Esophagus squamous epithelium (tissue), 5 donors: ENCODE data around the gene LINS1. TPM values are rescaled to one million over a fixed set of nuclear protein-coding genes. Genes with fewer than 3 reads are reported as not detected.
"Not testable (repeated sequence)": the region's sequence is repeated elsewhere in the genome, so short reads cannot be mapped to it uniquely, and the experiment has no call there.

ENCODE experiments used
- DNase-seq: peaks from one replicate; lab custom pipeline; 2025; lab: John Stamatoyannopoulos, UW
- H3K27ac ChIP-seq, 4 donors: fragments of 200-600 bp; sonication (generic); one replicate each; pipeline ENCODE4 v1.5.1; 2016 to 2019; ENCODE audit warnings: mild to moderate bottlenecking in 1 of 4
- H3K27me3 ChIP-seq, 4 donors: fragments of 200-600 bp; sonication (generic); 1 replicate in 3 of 4; 2 replicates in 1 of 4; pipeline versions ENCODE4 v1.5.1 to v1.6.0; 2017 to 2021; ENCODE audit warnings: antibody characterized with exemption in 1 of 4
- H3K36me3 ChIP-seq, 3 donors: fragments of 200-600 bp; sonication (generic); one replicate each; pipeline ENCODE4 v1.5.1; 2016 to 2019
- H3K4me1 ChIP-seq, 3 donors: fragments of 200-600 bp; sonication (generic); one replicate each; pipeline ENCODE4 v1.5.1; 2017 to 2019
- H3K4me3 ChIP-seq, 4 donors: fragments of 200-600 bp; sonication (generic); 1 replicate in 3 of 4; 2 replicates in 1 of 4; pipeline ENCODE4 v1.5.1; 2016 to 2019; ENCODE audit warnings: mild to moderate bottlenecking in 2 of 4, moderate library complexity in 1 of 4
- H3K9me3 ChIP-seq, 3 donors: fragments of 200-600 bp; sonication (generic); one replicate each; pipeline ENCODE4 v1.5.1; 2016 to 2019
- POLR2A ChIP-seq, 4 donors: fragments of 450-650 bp; IDR thresholded peaks; one replicate each; pipeline ENCODE4 v1.6.1; 2017; ENCODE audit warnings: antibody characterized with exemption in 4 of 4, mild to moderate bottlenecking in 4 of 4, moderate library complexity in 3 of 4
- WGBS, 2 donors: methylation state at CpG; one replicate each; pipeline ENCODE4 v1.1.5; 2018; 5-methylcytosine and 5-hydroxymethylcytosine counted together
- intact Hi-C: fragments of 100-400 bp; cut with DNase I; formaldehyde crosslinking; loops from one replicate; pipeline ENCODE4 v1.15.0; 2022
- total RNA-seq, 4 donors: library from RNA; depleted of rRNA; stranded (reverse); fragments of >200 nt; gene quantifications; one replicate each; pipeline ENCODE4 v1.1.0, GENCODE V29; 2016
- TF ChIP-seq, protein P1 (sequence below), 6 experiments: fragments of 450-650 bp in 4 of 6; fragments of 200-600 bp in 2 of 6; sonication (generic) in 2 of 6; IDR thresholded peaks; one replicate each; pipeline ENCODE4 v1.5.1; 2016 to 2019; ENCODE audit warnings: antibody characterized with exemption in 6 of 6, mild to moderate bottlenecking in 4 of 6, moderate library complexity in 4 of 6
- donor health status: DM: yes; HTN: yes; CAD: no.

Gene LINS1
- total RNA-seq, 4 donors from 2014 or later = 9.1 to 44.6 (median 19.4) TPM

DNA sequence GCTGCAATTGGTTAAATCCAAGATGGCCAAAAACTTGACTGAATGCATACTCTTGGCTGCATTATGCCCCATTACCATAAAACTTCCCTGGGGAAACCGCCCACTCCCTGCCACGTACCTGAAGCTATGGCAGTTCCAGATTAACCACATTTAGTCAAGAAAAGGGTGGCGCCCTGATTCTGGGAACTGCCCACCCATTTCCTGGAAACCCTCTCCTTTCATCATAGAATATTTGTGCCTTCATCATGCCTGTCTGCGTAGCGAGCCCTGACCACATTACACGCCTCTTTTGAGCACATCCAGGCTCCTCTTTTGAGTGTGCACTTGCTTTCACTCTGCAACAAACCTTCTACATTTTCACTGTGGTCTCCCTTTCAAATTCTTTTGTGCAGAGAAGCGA lies 5.2 kb downstream of the LINS1 start:
- Histone ChIP-seq H3K9me3 (no peaks in the 10 kb centered on the region), H3K27ac (peak overlapping the region; percentile 72 to 83 (median 76)), H3K4me1 (peaks cover 7 to 69% (median 45%) of the 10 kb centered on the region in 3 donors), H3K4me3 (peak overlapping the region in 3 of 4 donors; percentile 18 to 46 (median 22)), H3K36me3 (no peaks in the 10 kb centered on the region), H3K27me3 (no peaks in the 10 kb centered on the region)
- DNase-seq = no peak
- intact Hi-C loops = no loop called here
- WGBS, 2 donors = 32 to 34% methylated on average over 7 of the region's 7 CpGs
- TF ChIP-seq, protein P1, sequence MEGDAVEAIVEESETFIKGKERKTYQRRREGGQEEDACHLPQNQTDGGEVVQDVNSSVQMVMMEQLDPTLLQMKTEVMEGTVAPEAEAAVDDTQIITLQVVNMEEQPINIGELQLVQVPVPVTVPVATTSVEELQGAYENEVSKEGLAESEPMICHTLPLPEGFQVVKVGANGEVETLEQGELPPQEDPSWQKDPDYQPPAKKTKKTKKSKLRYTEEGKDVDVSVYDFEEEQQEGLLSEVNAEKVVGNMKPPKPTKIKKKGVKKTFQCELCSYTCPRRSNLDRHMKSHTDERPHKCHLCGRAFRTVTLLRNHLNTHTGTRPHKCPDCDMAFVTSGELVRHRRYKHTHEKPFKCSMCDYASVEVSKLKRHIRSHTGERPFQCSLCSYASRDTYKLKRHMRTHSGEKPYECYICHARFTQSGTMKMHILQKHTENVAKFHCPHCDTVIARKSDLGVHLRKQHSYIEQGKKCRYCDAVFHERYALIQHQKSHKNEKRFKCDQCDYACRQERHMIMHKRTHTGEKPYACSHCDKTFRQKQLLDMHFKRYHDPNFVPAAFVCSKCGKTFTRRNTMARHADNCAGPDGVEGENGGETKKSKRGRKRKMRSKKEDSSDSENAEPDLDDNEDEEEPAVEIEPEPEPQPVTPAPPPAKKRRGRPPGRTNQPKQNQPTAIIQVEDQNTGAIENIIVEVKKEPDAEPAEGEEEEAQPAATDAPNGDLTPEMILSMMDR (IDR thresholded peaks at IDR 0.05) = no peak
- TF ChIP-seq POLR2A (IDR thresholded peaks at IDR 0.05) = peak in 1 of 4 donors; percentile 30

DNA sequence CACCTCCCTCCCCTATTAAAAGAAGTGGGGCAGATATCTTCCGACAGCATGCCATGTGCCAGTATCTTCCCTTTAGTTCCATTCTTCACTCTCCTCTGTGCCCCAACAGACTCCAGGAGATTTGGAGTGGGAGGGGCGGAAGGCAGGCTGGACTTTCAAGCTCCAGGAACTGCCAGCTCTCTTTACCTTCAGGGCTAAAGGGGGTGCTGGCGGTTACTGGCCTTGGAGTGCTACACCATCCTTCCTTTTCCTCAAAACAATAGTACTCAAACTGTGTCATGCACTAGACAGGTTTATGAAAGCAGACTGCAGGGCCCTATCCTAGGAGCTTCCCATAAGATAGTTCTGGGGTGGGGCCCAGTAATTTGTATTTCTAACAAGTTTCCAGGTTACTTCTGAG lies 6.0 kb downstream of the LINS1 start:
- 46 to 69% methylated on average over 3 of the region's 3 CpGs for WGBS, 2 donors
- peak overlapping the region; percentile 72 to 83 (median 76) for H3K27ac ChIP-seq
- no peaks in the 10 kb centered on the region for H3K27me3 ChIP-seq
- H3K4me1 ChIP-seq = peaks cover 4 to 63% (median 42%) of the 10 kb centered on the region in 3 donors
- intact Hi-C loops = no loop called here
- H3K36me3 ChIP-seq = no peaks in the 10 kb centered on the region
- peak overlapping the region in 2 of 4 donors; percentile 22 to 46 for H3K4me3 ChIP-seq
- no peaks in the 10 kb centered on the region for H3K9me3 ChIP-seq
- DNase-seq = no peak
- TF ChIP-seq POLR2A (IDR thresholded peaks at IDR 0.05) = no peak
- TF ChIP-seq, protein P1 (IDR thresholded peaks at IDR 0.05) = no peak

DNA sequence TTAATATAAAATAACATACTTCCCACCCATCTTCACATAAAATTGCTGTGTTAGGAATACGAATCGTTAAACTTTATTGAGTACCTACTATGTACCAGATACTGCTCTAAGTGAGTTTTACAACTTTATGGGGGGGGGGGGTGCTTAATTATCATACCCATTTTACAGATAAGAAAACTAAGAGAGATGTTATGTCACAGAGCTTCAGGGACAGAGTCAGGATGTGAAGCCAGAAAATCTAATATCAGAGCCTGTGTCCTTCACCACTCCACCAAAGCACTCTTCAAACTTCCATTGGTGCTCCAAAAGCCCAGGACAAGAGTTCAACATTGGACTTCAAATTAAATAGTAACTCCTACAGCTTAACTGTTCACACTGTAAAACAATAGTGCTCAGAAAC lies 8.6 kb downstream of the LINS1 start:
- Histone ChIP-seq H3K9me3 (peaks cover 0 to 12% (median 4%) of the 10 kb centered on the region in 3 donors), H3K4me3 (no peak overlapping the region), H3K4me1 (peaks cover 0 to 42% (median 29%) of the 10 kb centered on the region in 3 donors), H3K27me3 (no peaks in the 10 kb centered on the region), H3K27ac (no peak overlapping the region), H3K36me3 (no peaks in the 10 kb centered on the region)
- intact Hi-C loops = no loop called here
- WGBS, 2 donors = 92 to 97% methylated on average over 2 of the region's 2 CpGs
- DNase-seq = no peak
- no peak for TF ChIP-seq POLR2A (IDR thresholded peaks at IDR 0.05)

DNA sequence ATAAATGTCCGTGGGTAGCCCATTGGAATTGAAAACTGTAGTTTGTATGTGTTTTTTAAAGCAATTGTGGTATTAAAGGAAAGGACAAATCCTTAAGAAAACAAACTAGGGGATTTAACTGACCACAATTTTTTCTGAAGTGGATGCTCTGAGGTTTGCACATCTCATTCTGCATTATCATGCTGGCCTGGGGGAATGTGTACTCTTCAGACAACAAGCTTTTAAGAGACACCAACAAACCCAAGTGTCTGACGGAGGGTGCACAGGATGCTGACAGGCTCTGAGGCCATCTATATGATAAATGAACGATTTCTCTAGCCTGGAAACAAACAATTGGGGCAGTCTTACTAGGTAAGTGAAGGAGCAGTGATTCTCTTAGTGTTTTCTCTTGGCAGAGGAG lies 9.1 kb downstream of the LINS1 start:
- H3K27ac ChIP-seq = no peak overlapping the region
- intact Hi-C loops = no loop called here

DNA sequence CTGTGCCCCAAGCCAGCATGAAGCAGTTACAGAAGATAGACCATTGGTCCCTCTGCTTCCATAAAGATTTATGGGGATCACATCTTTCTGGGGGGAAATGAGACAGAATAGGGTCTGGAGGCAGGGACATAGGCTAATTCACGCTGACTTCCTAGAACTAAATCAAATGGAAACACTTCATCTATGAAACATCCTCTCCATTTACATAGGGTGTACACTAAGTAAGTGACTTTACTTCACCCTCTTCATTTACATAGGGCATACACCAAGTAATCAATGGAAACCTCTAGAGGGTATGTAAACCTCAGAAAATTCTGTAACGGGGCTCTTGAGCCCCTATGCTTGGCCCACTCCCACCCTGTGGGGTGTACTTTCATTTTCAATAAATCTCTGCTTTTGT lies 10.1 kb downstream of the LINS1 start:
- Histone ChIP-seq H3K4me1 (peaks cover 0 to 26% (median 18%) of the 10 kb centered on the region in 3 donors), H3K36me3 (no peaks in the 10 kb centered on the region), H3K4me3 (no peak overlapping the region), H3K9me3 (peaks cover 0 to 12% (median 8%) of the 10 kb centered on the region in 3 donors), H3K27me3 (no peaks in the 10 kb centered on the region), H3K27ac (no peak overlapping the region)
- 43 to 74% methylated on average over 2 of the region's 2 CpGs for WGBS, 2 donors
- intact Hi-C loops = no loop called here
- no peak for DNase-seq
- no peak for TF ChIP-seq POLR2A (IDR thresholded peaks at IDR 0.05)
- TF ChIP-seq, protein P1 (IDR thresholded peaks at IDR 0.05) = no peak

More for the DNA sequence above, 9.1 kb downstream of the LINS1 start:
- H3K9me3 ChIP-seq = peaks cover 0 to 12% (median 8%) of the 10 kb centered on the region in 3 donors
- 79 to 82% methylated on average over 3 of the region's 3 CpGs for WGBS, 2 donors
- peaks cover 0 to 36% (median 27%) of the 10 kb centered on the region in 3 donors for H3K4me1 ChIP-seq
- H3K27me3 ChIP-seq = no peaks in the 10 kb centered on the region
- no peak for DNase-seq
- H3K4me3 ChIP-seq = no peak overlapping the region
- TF ChIP-seq, protein P1 (IDR thresholded peaks at IDR 0.05) = no peak
- no peak for TF ChIP-seq POLR2A (IDR thresholded peaks at IDR 0.05)
- H3K36me3 ChIP-seq = no peaks in the 10 kb centered on the region

DNA sequence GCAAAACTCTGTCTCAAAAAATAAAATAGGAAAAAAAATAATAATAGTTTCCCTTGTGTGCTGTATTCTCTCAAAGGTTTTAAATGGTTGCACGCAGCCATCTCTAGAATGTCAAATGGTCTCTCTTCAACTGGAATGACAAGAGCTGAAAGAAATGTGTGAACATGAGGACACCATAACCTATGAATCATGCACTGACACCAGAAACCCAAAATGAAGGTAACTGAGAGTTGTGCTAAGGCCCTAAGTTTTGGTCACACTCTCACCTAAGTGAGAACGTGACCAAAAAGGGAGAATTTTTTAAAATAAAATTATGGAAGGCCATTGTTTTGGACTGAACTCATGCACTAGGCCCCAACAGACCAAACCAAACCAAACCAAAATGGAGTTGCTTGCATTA lies 10.8 kb downstream of the LINS1 start:
- H3K27ac ChIP-seq, intact Hi-C loops, H3K4me3 ChIP-seq, H3K36me3 ChIP-seq, DNase-seq, H3K27me3 ChIP-seq: not testable (repeated sequence)
- Histone ChIP-seq H3K4me1 (peaks cover 0 to 19% (median 11%) of the 10 kb centered on the region in 3 donors), H3K9me3 (peaks cover 0 to 12% (median 8%) of the 10 kb centered on the region in 3 donors)
- 94% methylated on average over 2 of the region's 2 CpGs for WGBS, 2 donors
